ENCODE measurements around the gene ZP1.

ZP1 gene

GRCh38 chr11:60873533-60873932 lies 6.2 kb downstream of the ZP1 start:
- TF ChIP-seq TAF1 (IDR thresholded peaks at IDR 0.05; ENCODE audit: borderline replicate concordance, insufficient read depth, low read length) (no peak), SIN3A (IDR thresholded peaks at IDR 0.05; ENCODE audit: borderline replicate concordance, insufficient read depth, low read length) (no peak), POLR2AphosphoS5 (IDR thresholded peaks at IDR 0.05; ENCODE audit: low read depth, low read length) (no peak), FOXP2 (optimal IDR thresholded peaks at IDR 0.05; ENCODE audit: borderline replicate concordance, extremely low read depth, extremely low read length, insufficient read depth) (no peak)
- TF ChIP-seq, protein P1, sequence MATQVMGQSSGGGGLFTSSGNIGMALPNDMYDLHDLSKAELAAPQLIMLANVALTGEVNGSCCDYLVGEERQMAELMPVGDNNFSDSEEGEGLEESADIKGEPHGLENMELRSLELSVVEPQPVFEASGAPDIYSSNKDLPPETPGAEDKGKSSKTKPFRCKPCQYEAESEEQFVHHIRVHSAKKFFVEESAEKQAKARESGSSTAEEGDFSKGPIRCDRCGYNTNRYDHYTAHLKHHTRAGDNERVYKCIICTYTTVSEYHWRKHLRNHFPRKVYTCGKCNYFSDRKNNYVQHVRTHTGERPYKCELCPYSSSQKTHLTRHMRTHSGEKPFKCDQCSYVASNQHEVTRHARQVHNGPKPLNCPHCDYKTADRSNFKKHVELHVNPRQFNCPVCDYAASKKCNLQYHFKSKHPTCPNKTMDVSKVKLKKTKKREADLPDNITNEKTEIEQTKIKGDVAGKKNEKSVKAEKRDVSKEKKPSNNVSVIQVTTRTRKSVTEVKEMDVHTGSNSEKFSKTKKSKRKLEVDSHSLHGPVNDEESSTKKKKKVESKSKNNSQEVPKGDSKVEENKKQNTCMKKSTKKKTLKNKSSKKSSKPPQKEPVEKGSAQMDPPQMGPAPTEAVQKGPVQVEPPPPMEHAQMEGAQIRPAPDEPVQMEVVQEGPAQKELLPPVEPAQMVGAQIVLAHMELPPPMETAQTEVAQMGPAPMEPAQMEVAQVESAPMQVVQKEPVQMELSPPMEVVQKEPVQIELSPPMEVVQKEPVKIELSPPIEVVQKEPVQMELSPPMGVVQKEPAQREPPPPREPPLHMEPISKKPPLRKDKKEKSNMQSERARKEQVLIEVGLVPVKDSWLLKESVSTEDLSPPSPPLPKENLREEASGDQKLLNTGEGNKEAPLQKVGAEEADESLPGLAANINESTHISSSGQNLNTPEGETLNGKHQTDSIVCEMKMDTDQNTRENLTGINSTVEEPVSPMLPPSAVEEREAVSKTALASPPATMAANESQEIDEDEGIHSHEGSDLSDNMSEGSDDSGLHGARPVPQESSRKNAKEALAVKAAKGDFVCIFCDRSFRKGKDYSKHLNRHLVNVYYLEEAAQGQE (IDR thresholded peaks at IDR 0.05; ENCODE audit: insufficient read depth in 1 of 2, low read depth in 2 of 2, low read length in 2 of 2), result no peak

DNA sequence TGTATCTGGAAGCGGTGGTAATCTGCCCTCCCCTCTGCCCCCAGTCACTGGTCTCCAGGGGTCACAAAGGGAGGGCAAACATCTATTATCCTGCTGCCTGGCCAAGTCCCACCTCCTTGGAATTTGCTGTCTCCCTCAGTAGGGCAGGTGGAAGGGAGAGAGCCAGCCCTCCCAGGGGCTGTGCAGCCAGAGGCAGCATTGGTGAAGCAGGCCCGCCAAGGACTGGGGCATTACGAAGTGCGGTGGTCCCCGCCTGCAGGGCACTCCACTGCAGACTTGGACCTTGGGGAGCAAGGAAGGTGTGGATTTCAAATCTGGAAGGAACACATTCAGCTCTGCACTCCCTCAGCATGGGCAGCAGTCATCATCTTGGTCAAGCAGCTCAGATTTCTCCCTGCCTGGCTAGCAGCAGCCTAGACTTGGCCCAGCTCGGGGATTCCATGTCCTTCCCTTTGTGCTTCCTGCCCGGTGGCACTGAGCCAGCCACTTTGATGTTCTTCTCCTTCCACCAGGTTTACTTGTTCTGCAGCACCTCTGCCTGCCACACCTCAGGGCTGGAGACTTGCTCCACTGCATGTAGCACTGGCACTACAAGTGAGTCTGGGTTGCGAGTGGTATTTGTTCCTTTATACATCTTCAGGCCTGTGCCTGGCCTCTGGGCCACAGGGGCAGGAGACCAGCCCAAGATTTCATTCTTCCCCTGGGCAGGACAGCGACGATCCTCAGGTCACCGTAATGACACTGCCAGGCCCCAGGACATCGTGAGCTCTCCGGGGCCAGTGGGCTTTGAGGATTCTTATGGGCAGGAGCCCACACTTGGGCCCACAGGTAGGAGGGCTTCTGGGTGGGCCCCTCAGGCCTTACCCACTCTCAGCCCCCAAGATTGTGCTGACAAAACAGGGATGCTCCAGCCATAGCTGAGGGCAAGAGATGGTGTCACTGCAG lies 7.4 kb downstream of the ZP1 start:
- TF ChIP-seq FOXP2 (optimal IDR thresholded peaks at IDR 0.05; ENCODE audit: borderline replicate concordance, extremely low read depth, extremely low read length, insufficient read depth) (no peak), SIN3A (IDR thresholded peaks at IDR 0.05; ENCODE audit: borderline replicate concordance, insufficient read depth, low read length) (no peak), TAF1 (IDR thresholded peaks at IDR 0.05; ENCODE audit: borderline replicate concordance, insufficient read depth, low read length) (no peak), POLR2AphosphoS5 (IDR thresholded peaks at IDR 0.05; ENCODE audit: low read depth, low read length) (no peak)
- TF ChIP-seq, protein P1 (IDR thresholded peaks at IDR 0.05; ENCODE audit: insufficient read depth in 1 of 2, low read depth in 2 of 2, low read length in 2 of 2), result no peak

DNA sequence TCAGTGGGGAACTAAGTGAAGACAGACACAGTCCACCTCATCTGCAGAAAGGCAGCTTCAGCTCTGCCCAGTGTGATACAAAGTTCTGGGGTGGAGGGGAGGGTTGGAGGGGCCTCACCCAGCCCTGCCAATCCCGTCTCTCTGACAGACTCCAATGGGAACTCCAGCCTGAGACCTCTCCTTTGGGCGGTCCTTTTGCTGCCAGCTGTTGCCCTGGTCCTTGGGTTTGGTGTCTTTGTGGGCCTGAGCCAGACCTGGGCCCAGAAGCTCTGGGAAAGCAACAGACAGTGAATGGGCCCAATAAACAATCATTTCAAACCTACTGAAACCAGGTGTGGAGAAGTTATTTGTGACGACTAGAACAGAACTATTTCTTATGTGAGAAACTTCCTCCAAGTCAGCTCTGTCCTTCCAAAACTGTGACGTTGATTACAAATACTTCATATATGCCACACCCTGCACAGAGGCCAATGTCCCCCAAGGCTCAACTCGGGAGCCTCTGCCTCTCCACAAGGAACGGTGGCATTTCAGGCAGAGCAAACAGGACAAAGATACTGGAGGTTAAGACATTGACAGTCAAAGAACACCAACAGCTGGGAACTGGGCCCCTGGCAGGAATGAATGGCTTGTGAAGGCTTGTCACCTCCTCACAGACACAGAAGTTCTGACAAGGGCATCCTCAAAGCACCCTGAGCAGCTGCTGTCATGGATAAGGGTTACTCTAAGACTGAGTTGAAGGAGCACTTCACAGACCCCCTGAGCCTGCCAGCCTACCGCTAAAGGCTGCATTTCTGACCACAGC lies 8.2 kb downstream of the ZP1 start:
- TF ChIP-seq POLR2AphosphoS5 (IDR thresholded peaks at IDR 0.05; ENCODE audit: low read depth, low read length) (no peak), SIN3A (IDR thresholded peaks at IDR 0.05; ENCODE audit: borderline replicate concordance, insufficient read depth, low read length) (no peak), FOXP2 (optimal IDR thresholded peaks at IDR 0.05; ENCODE audit: borderline replicate concordance, extremely low read depth, extremely low read length, insufficient read depth) (no peak), TAF1 (IDR thresholded peaks at IDR 0.05; ENCODE audit: borderline replicate concordance, insufficient read depth, low read length) (no peak)
- TF ChIP-seq, protein P1 (IDR thresholded peaks at IDR 0.05; ENCODE audit: insufficient read depth in 1 of 2, low read depth in 2 of 2, low read length in 2 of 2), result no peak

- TF ChIP-seq POLR2AphosphoS5 (IDR thresholded peaks at IDR 0.05; ENCODE audit: low read depth, low read length) (no peak), FOXP2 (optimal IDR thresholded peaks at IDR 0.05; ENCODE audit: borderline replicate concordance, extremely low read depth, extremely low read length, insufficient read depth) (no peak), TAF1 (IDR thresholded peaks at IDR 0.05; ENCODE audit: borderline replicate concordance, insufficient read depth, low read length) (no peak), SIN3A (IDR thresholded peaks at IDR 0.05; ENCODE audit: borderline replicate concordance, insufficient read depth, low read length) (no peak)
- TF ChIP-seq, protein P1 (IDR thresholded peaks at IDR 0.05; ENCODE audit: insufficient read depth in 1 of 2, low read depth in 2 of 2, low read length in 2 of 2), result no peak
Observed at GRCh38 chr11:60876168-60876485, 8.8 kb downstream of the ZP1 start.

Measured in PFSK-1 (cell line).